HEK293 (cell line): Measurements from ENCODE around the gene OPN1SW.

Experiments
- CTCF ChIA-PET: fragments of 350-600 bp; formaldehyde crosslinking; extraction: SDS; loops from one replicate; lab custom pipeline; 2021; ENCODE audit warnings: antibody characterized with exemption; lab: Yijun Ruan, JAX
- POLR2A ChIA-PET: fragments of 300-600 bp; formaldehyde crosslinking; extraction: SDS; loops from one replicate; lab custom pipeline; 2020; ENCODE audit warnings: antibody characterized with exemption, inconsistent platforms; lab: Yijun Ruan, JAX
- H3K27ac ChIP-seq: fragments of 200-500 bp; sonication (Bioruptor generic); 2 replicates; pipeline ENCODE4 v1.5.1; 2014; ENCODE audit warnings: low read depth, low read length, control low read depth, inconsistent platforms; ENCODE audit errors: extremely low read depth
- H3K36me3 ChIP-seq, 2 experiments: fragments of 200-500 bp in 1 of 2; sonication (Bioruptor generic) in 1 of 2; 1 replicate in 1 of 2; 2 replicates in 1 of 2; pipeline ENCODE4 v1.5.1; 2014 to 2017; ENCODE audit warnings: inconsistent platforms in 2 of 2, low read length in 2 of 2; ENCODE audit not compliant: control insufficient read depth in 2 of 2, insufficient read depth in 1 of 2
- H3K4me1 ChIP-seq: fragments of 200-500 bp; sonication (Bioruptor generic); 2 replicates; pipeline ENCODE4 v1.5.1; 2014; ENCODE audit warnings: mild to moderate bottlenecking, low read length, inconsistent platforms; ENCODE audit not compliant: control insufficient read depth, insufficient read depth
- H3K4me3 ChIP-seq: 2 replicates; pipeline ENCODE4 v1.5.1; 2011; ENCODE audit warnings: low read depth, mild to moderate bottlenecking, control low read depth, low read length, moderate library complexity
- H3K9me3 ChIP-seq: fragments of 200-500 bp; sonication (Bioruptor generic); 2 replicates; pipeline ENCODE4 v1.5.1; 2014; ENCODE audit warnings: low read depth, low read length, inconsistent platforms; ENCODE audit not compliant: control insufficient read depth, insufficient read depth
- BCL6B ChIP-seq: fragments of 450-650 bp; formaldehyde crosslinking; IDR thresholded peaks from 2 replicates; pipeline ENCODE4 v1.5.1; 2017; ENCODE audit warnings: missing biosample characterization, missing genetic modification characterization
- GLIS2 ChIP-seq: fragments of 450-650 bp; formaldehyde crosslinking; IDR thresholded peaks from 2 replicates; pipeline ENCODE4 v1.5.1; 2016; ENCODE audit warnings: missing biosample characterization, missing genetic modification characterization
- KLF10 ChIP-seq: fragments of 450-650 bp; IDR thresholded peaks from 2 replicates; pipeline ENCODE4 v1.5.1; 2018; ENCODE audit warnings: missing biosample characterization, mild to moderate bottlenecking, missing genetic modification characterization
- OVOL3 ChIP-seq: fragments of 450-650 bp; formaldehyde crosslinking; IDR thresholded peaks from 2 replicates; pipeline ENCODE4 v1.5.1; 2016; ENCODE audit warnings: missing biosample characterization, missing genetic modification characterization
- RBAK ChIP-seq: fragments of 450-650 bp; formaldehyde crosslinking; IDR thresholded peaks from 2 replicates; pipeline ENCODE4 v1.5.1; 2016; ENCODE audit warnings: missing biosample characterization, missing genetic modification characterization
- SCRT2 ChIP-seq: fragments of 450-650 bp; formaldehyde crosslinking; IDR thresholded peaks from 2 replicates; pipeline ENCODE4 v1.5.1; 2016; ENCODE audit warnings: missing biosample characterization, missing genetic modification characterization
- TRIM28 ChIP-seq: IDR thresholded peaks from 2 replicates; pipeline ENCODE4 v1.6.1; 2011; ENCODE audit warnings: low read length, control low read depth, borderline replicate concordance
- ZNF148 ChIP-seq: fragments of 450-650 bp; formaldehyde crosslinking; IDR thresholded peaks from 2 replicates; pipeline ENCODE4 v1.5.0; 2017; ENCODE audit warnings: missing biosample characterization, missing genetic modification characterization, borderline replicate concordance
- ZNF155 ChIP-seq: fragments of 450-650 bp; formaldehyde crosslinking; IDR thresholded peaks from 2 replicates; pipeline ENCODE4 v1.5.1; 2016; ENCODE audit warnings: missing biosample characterization, missing genetic modification characterization
- ZNF157 ChIP-seq: fragments of 450-650 bp; formaldehyde crosslinking; IDR thresholded peaks from 2 replicates; pipeline ENCODE4 v1.5.1; 2016; ENCODE audit warnings: missing biosample characterization, missing genetic modification characterization
- ZNF221 ChIP-seq: fragments of 450-650 bp; formaldehyde crosslinking; IDR thresholded peaks from 2 replicates; pipeline ENCODE4 v1.5.1; 2017; ENCODE audit warnings: missing biosample characterization, missing genetic modification characterization, borderline replicate concordance
- ZNF248 ChIP-seq: fragments of 450-650 bp; formaldehyde crosslinking; IDR thresholded peaks from 2 replicates; pipeline ENCODE4 v1.5.1; 2017; ENCODE audit warnings: missing biosample characterization, missing genetic modification characterization
- ZNF274 ChIP-seq, 2 experiments: fragments of 200-500 bp in 1 of 2; fragments of 450-650 bp in 1 of 2; sonication (Bioruptor generic) in 1 of 2; formaldehyde crosslinking in 1 of 2; IDR thresholded peaks; 2 replicates each; pipeline versions ENCODE4 v1.5.1 to v1.6.1; 2014 to 2016; ENCODE audit warnings: borderline replicate concordance in 1 of 2, inconsistent platforms in 1 of 2, low read length in 1 of 2, missing biosample characterization in 1 of 2, missing genetic modification characterization in 1 of 2
- ZNF416 ChIP-seq: fragments of 450-650 bp; formaldehyde crosslinking; IDR thresholded peaks from 2 replicates; pipeline ENCODE4 v1.5.1; 2016; ENCODE audit warnings: missing biosample characterization, missing genetic modification characterization
- ZNF449 ChIP-seq: fragments of 450-650 bp; formaldehyde crosslinking; IDR thresholded peaks from 2 replicates; pipeline ENCODE4 v1.5.1; 2017; ENCODE audit warnings: missing biosample characterization, mild to moderate bottlenecking, missing genetic modification characterization, moderate library complexity
- ZNF513 ChIP-seq: fragments of 450-650 bp; IDR thresholded peaks from 2 replicates; pipeline ENCODE4 v1.5.1; 2018; ENCODE audit warnings: missing biosample characterization, missing genetic modification characterization
- ZNF571 ChIP-seq: fragments of 450-650 bp; formaldehyde crosslinking; IDR thresholded peaks from 2 replicates; pipeline ENCODE4 v1.5.0; 2017; ENCODE audit warnings: missing biosample characterization, missing genetic modification characterization
- ZNF621 ChIP-seq: fragments of 450-650 bp; formaldehyde crosslinking; IDR thresholded peaks from 2 replicates; pipeline ENCODE4 v1.5.1; 2017; ENCODE audit warnings: missing biosample characterization, missing genetic modification characterization
- ZNF768 ChIP-seq: fragments of 450-650 bp; formaldehyde crosslinking; IDR thresholded peaks from 2 replicates; pipeline ENCODE4 v1.5.1; 2018; ENCODE audit warnings: missing biosample characterization, mild to moderate bottlenecking, missing genetic modification characterization
- ZSCAN30 ChIP-seq: fragments of 450-650 bp; IDR thresholded peaks from 2 replicates; pipeline ENCODE4 v1.5.1; 2018; ENCODE audit warnings: missing biosample characterization, mild to moderate bottlenecking, missing genetic modification characterization, moderate library complexity
- ZXDB ChIP-seq: fragments of 450-650 bp; formaldehyde crosslinking; IDR thresholded peaks from 2 replicates; pipeline ENCODE4 v1.5.1; 2016; ENCODE audit warnings: missing biosample characterization, missing genetic modification characterization
- TF ChIP-seq, protein P1 (sequence below): fragments of 450-650 bp; formaldehyde crosslinking; IDR thresholded peaks from 2 replicates; pipeline ENCODE4 v1.5.1; 2016; ENCODE audit warnings: missing biosample characterization, missing genetic modification characterization

OPN1SW gene

DNA sequence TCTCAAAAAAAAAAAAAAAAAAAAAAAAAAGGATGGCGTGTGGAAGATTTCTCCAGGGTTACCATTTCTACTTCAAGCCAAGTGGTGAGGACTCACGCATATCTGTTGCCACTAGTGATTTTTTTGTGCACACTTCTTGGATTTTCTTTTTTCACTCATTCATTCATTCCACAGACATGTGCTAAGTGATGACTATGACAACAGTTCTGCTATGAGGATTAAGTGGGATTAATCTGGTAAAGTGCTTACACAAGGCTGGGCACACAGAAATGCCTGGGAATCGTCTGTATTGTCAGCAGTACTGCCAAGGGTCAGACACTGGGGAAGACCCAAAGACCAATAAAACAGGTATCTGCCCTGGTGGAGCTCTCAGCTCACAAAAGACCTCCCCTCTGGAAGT lies 6.3 kb upstream of the OPN1SW start:
- CTCF ChIA-PET, result interaction anchor here (0.7 kb wide), 1 partner anchor 354 kb away, joined by 3 read pairs; no protein-coding TSS in a partner anchor
- POLR2A ChIA-PET, result interaction anchor here (1.6 kb wide), 1 partner anchor 9 kb away, joined by 4 read pairs; the partner anchor contains the start of gene CCDC136

DNA sequence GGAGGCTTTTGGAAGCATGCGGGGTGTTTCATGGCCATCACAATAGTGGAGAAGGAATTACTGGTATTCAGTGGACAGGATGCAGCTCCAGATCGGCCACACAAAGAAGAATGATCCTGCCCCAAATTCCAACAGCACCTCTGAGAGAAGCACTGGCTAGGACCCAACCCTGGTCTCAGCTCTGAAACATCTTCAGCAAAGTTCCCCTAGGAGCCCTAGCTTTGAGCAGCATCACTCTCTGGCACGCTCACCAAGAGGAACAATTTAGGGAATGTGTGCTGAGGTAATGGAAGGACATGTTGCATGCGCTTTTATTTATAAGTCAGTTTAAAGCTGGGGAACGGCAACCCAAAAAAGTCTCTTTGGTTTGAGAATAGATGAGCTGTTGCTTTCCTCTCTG lies 5.5 kb upstream of the OPN1SW start:
- no peaks in the 10 kb centered on the region for H3K36me3 ChIP-seq
- TF ChIP-seq, protein P1, sequence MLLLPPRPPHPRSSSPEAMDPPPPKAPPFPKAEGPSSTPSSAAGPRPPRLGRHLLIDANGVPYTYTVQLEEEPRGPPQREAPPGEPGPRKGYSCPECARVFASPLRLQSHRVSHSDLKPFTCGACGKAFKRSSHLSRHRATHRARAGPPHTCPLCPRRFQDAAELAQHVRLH, result no peak
- no peak for TF ChIP-seq BCL6B (tag by site-specific recombination)
- no peak for TF ChIP-seq ZSCAN30
- no peak for TF ChIP-seq GLIS2 (tag by site-specific recombination)
- no peak for TF ChIP-seq SCRT2 (tag by site-specific recombination)
- TF ChIP-seq ZNF221, result no peak
- no peak for TF ChIP-seq ZNF157 (tag by site-specific recombination)
- no peak for TF ChIP-seq ZNF148 (tag by site-specific recombination)
- no peak for TF ChIP-seq OVOL3 (tag by site-specific recombination)
- H3K27ac ChIP-seq, result no peak overlapping the region
- H3K9me3 ChIP-seq, result no peaks in the 10 kb centered on the region
- ChIA-PET POLR2A (no interaction called here), CTCF (interaction anchor here (1.3 kb wide), 1 partner anchor 82 kb away, joined by 5 read pairs; the partner anchor contains the start of gene ATP6V1F)
- H3K4me3 ChIP-seq, result no peak overlapping the region
- H3K4me1 ChIP-seq, result no peaks in the 10 kb centered on the region

More for the DNA sequence above, 6.3 kb upstream of the OPN1SW start:
- Histone ChIP-seq H3K9me3 (no peaks in the 10 kb centered on the region), H3K4me3 (no peak overlapping the region), H3K27ac (no peak overlapping the region), H3K4me1 (no peaks in the 10 kb centered on the region), H3K36me3 (no peaks in the 10 kb centered on the region)
- no peak for TF ChIP-seq ZNF571 (tag by site-specific recombination)
- TF ChIP-seq KLF10, result no peak
- no peak for TF ChIP-seq ZNF274 (IDR thresholded peaks at IDR 0.05; ENCODE audit: low read length)
- TF ChIP-seq ZNF274 (tag by site-specific recombination; IDR thresholded peaks at IDR 0.05; ENCODE audit: borderline replicate concordance), result no peak
- TF ChIP-seq RBAK, result no peak
- no peak for TF ChIP-seq ZNF416 (tag by site-specific recombination)
- no peak for TF ChIP-seq ZNF155
- no peak for TF ChIP-seq ZNF449 (tag by site-specific recombination)
- TF ChIP-seq TRIM28, result no peak
- TF ChIP-seq ZNF248, result no peak
- no peak for TF ChIP-seq ZNF621 (tag by site-specific recombination)
- no peak for TF ChIP-seq ZNF513 (tag by site-specific recombination)
- TF ChIP-seq ZNF768 (tag by site-specific recombination), result no peak
- no peak for TF ChIP-seq ZXDB
